ENCODE measurements around the gene TNNC2. TPM values are rescaled to one million over a fixed set of nuclear protein-coding genes. Genes with fewer than 3 reads are reported as not detected.

TNNC2 gene
- total and polyA plus RNA-seq, 2 of the 8 experiments (the other 6 are each of a cell fraction or from before 2014, with no cell fraction given), result 5.7 to 7.6 TPM

DNA sequence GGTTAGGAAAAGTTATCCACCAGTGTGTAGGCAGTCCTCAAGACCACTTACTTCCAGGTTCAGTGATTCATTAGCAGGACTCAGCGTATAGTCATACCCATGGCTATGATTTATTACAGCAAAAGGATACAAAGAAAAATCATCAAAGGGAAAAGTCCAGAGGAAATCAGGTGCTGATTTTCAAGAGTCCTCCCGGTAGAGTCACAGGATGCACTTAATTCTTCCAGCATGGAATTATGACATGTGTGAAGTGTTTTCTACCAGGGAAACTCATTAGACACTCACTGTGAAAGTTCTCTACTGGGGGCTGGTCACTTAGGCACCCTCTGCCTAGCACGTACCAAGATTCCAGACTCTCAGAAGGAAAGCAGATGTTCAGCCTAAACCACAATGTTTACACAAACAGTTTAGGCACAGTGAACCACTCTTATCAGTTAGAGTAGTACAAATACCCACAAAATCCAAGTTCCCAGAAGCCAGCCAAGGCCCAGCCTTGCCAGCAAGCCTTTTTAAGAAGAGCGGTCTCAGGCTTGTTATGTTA lies 45.7 kb downstream of the TNNC2 start:
- H3K79me2 ChIP-seq (ENCODE audit: control insufficient read depth in 1 of 2, insufficient read depth in 2 of 2, low read length in 2 of 2), result no peaks in the 10 kb centered on the region
- no peak overlapping the region for H2BK5ac ChIP-seq (ENCODE audit: low read depth, low read length)
- CTCF ChIA-PET (ENCODE audit: partially characterized antibody), result interaction anchor here (2.3 kb wide), 1 partner anchor 11 kb away, joined by 11 read pairs; no protein-coding TSS in a partner anchor
- no peaks in the 10 kb centered on the region for H3K9me3 ChIP-seq (ENCODE audit: insufficient read depth in 2 of 2, low read depth in 1 of 2, low read length in 1 of 2)
- no peak for FAIRE-seq
- H3K14ac ChIP-seq (ENCODE audit: insufficient read length), result no peak overlapping the region
- H3K9ac ChIP-seq (replicated peaks in 1 of 4; ENCODE audit: extremely low read depth in 1 of 4, low read depth in 3 of 4, low read length in 3 of 4), result no peak overlapping the region
- no peak overlapping the region for H2BK15ac ChIP-seq (ENCODE audit: low read length)
- 94% methylated on average over 4 of the region's 4 CpGs; no CpG with 5 or more reads in 1 of the 2 experiments for WGBS, 2 experiments (ENCODE audit: extremely low coverage in 1 of 2, insufficient coverage in 1 of 2, insufficient read length in 1 of 2, insufficient replicate concordance in 2 of 2, low coverage in 1 of 2, low lambda C conversion rate in 2 of 2, missing lambda C conversion rate in 1 of 2)
- no peak overlapping the region for H3K18ac ChIP-seq (ENCODE audit: extremely low read depth, low read length)
- H3K23me2 ChIP-seq (ENCODE audit: low read depth, low read length), result no peaks in the 10 kb centered on the region; the same call in 1 of the 2 replicates
- H2BK120ac ChIP-seq (replicated peaks; ENCODE audit: low read depth, low read length), result no peak overlapping the region
- no peaks in the 10 kb centered on the region for H3K27me3 ChIP-seq (replicated peaks in 1 of 4; ENCODE audit: control insufficient read depth in 3 of 4, extremely low read depth in 1 of 4, insufficient read depth in 3 of 4, low read length in 3 of 4)
- H4K5ac ChIP-seq (ENCODE audit: insufficient read length, low read depth, low read length), result no peak overlapping the region
- no peak overlapping the region for H3K23ac ChIP-seq (ENCODE audit: insufficient read length)
- DNase-seq (ENCODE audit: low read depth in 1 of 2, low spot score in 2 of 2), result no peak
- POLR2A ChIA-PET (ENCODE audit: partially characterized antibody), result no interaction called here
- no peak overlapping the region for H3K4me3 ChIP-seq (ENCODE audit: extremely low read depth in 1 of 4, insufficient read depth in 2 of 4, low read depth in 3 of 4, low read length in 4 of 4)
- H2AK5ac ChIP-seq (ENCODE audit: low read depth, low read length), result no peak overlapping the region
- H2BK12ac ChIP-seq (ENCODE audit: low read depth, low read length), result no peak overlapping the region
- H3K36me3 ChIP-seq (ENCODE audit: control insufficient read depth in 2 of 4, insufficient read depth in 4 of 4, low read length in 3 of 4), result no peaks in the 10 kb centered on the region
- no peak overlapping the region for H3K27ac ChIP-seq (ENCODE audit: low read depth, low read length)
- H4K20me1 ChIP-seq (replicated peaks in 1 of 2; ENCODE audit: control insufficient read depth in 1 of 2, insufficient read depth in 2 of 2, low read length in 2 of 2), result no peaks in the 10 kb centered on the region
- H2BK20ac ChIP-seq (ENCODE audit: low read length), result no peak overlapping the region
- H2AFZ ChIP-seq (ENCODE audit: low read length), result no peak overlapping the region
- no peaks in the 10 kb centered on the region for H3K4me1 ChIP-seq (replicated peaks in 1 of 4; ENCODE audit: control insufficient read depth in 3 of 4, insufficient read depth in 4 of 4, low read length in 3 of 4)
- H4K91ac ChIP-seq (replicated peaks; ENCODE audit: insufficient read length, low read length), result no peak overlapping the region
- H3K56ac ChIP-seq (replicated peaks; ENCODE audit: insufficient read length, low read depth, low read length), result no peak overlapping the region
- no peak overlapping the region for H3K4ac ChIP-seq (replicated peaks; ENCODE audit: insufficient read length, low read depth, low read length)
- no peaks in the 10 kb centered on the region for H3K79me1 ChIP-seq (ENCODE audit: low read depth, low read length)
- H3K4me2 ChIP-seq (ENCODE audit: insufficient read depth in 1 of 2, low read depth in 2 of 2, low read length in 2 of 2), result no peak overlapping the region
- no peak overlapping the region for H4K8ac ChIP-seq (ENCODE audit: extremely low read depth, insufficient read depth, low read length)
- TF ChIP-seq SP2 (IDR thresholded peaks at IDR 0.05; ENCODE audit: low read length) (no peak), TCF12 (IDR thresholded peaks at IDR 0.05; ENCODE audit: low read depth, low read length) (no peak), GTF2F1 (IDR thresholded peaks at IDR 0.05; ENCODE audit: borderline replicate concordance, low read depth, low read length) (no peak)

Data from H1 (cell line).